ENCODE results near the gene FHL3.

- no peak for TF ChIP-seq CTCF (IDR thresholded peaks at IDR 0.05)
- no peak for TF ChIP-seq POLR2A (IDR thresholded peaks at IDR 0.05)
Observed at GRCh38 chr1:38009841-38010180, 4.5 kb upstream of the FHL3 start.

Measured in body of pancreas (tissue), 4 donors.